ENCODE results near the gene RRP1B. TPM values are rescaled to one million over a fixed set of nuclear protein-coding genes. Genes with fewer than 3 reads are reported as not detected.

RRP1B gene
- total RNA-seq, 1 experiment from 2014 or later = 12.1 TPM

GRCh38 chr21:43741423-43742096 is 82.2 kb downstream of the RRP1B start:
- no peak for DNase-seq (ENCODE audit: low read depth)

GRCh38 chr21:43743947-43744346 is 84.6 kb downstream of the RRP1B start:
- no peak for DNase-seq (ENCODE audit: low read depth)

DNA sequence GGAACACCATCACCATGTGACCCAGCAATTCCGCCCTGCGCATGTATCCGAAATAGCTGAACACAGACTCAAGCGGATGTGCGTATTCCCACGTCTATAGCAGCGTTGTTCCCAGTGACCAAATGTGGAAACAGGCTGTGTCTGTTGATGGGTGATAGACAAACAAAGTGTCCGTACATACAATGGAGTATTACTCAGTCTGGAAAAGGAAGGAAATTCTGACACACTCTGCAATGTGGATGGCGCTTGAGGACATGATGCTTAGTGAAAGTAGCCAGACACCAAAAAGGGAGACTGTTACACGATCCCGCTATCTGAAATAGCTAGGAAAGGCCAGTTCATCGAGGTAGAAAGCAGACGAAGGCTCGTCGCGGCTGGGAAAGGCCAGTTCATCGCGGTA is 85.4 kb downstream of the RRP1B start:
- DNase-seq (ENCODE audit: low read depth) = no peak

Other genes with a start within 250 kb of the RRP1B start
- gene SIK1, start 232.4 kb upstream of the RRP1B start, total RNA-seq (2014; rRNA removed; shearing (Covaris generic)) = 1.7 and 2.8 TPM in 2 replicates
- 0.49 and 0.96 TPM in 2 replicates for gene HSF2BP, start 72 bp upstream of the RRP1B start, total RNA-seq (2014; rRNA removed; shearing (Covaris generic))
- gene PDXK, start 59.6 kb downstream of the RRP1B start, total RNA-seq (2014; rRNA removed; shearing (Covaris generic)) = 41.3 and 41.8 TPM in 2 replicates
- 17.6 and 25.7 TPM in 2 replicates for gene CSTB, start 116.7 kb downstream of the RRP1B start, total RNA-seq (2014; rRNA removed; shearing (Covaris generic))
- 12.8 and 19.6 TPM in 2 replicates for gene RRP1, start 130.0 kb downstream of the RRP1B start, total RNA-seq (2014; rRNA removed; shearing (Covaris generic))
- gene AGPAT3, start 205.7 kb downstream of the RRP1B start, total RNA-seq (2014; rRNA removed; shearing (Covaris generic)) = 18.3 and 23.3 TPM in 2 replicates